Stimulated activated CD8-positive, alpha-beta memory T cell treated with anti-CD3 and anti-CD28 coated beads, Interleukin-12 subunit alpha, Interleukin-12 subunit beta, amount 100 ng/mL, for 24 hours (primary cell): ENCODE data around the gene CDKL1.
"Not testable (repeated sequence)": the region's sequence is repeated elsewhere in the genome, so short reads cannot be mapped to it uniquely, and the experiment has no call there.

Experiments used
- DNase-seq: peaks from one replicate; pipeline ENCODE4 v3.0.0-alpha.2; 2020; ENCODE audit errors: extremely low read depth

Gene CDKL1

GRCh38 chr14:50388256-50388931 is 8.3 kb downstream of the CDKL1 start:
- DNase-seq = no peak

- no peak for DNase-seq
Observed at GRCh38 chr14:50387548-50387947, 9.1 kb downstream of the CDKL1 start.

- no peak for DNase-seq
Observed at GRCh38 chr14:50383618-50384225, 13.0 kb downstream of the CDKL1 start.

GRCh38 chr14:50381823-50382287 is 14.8 kb downstream of the CDKL1 start:
- DNase-seq = no peak

- no peak for DNase-seq
Observed at GRCh38 chr14:50381008-50381407, 15.7 kb downstream of the CDKL1 start.

GRCh38 chr14:50380455-50380854 is 16.2 kb downstream of the CDKL1 start:
- DNase-seq = no peak

GRCh38 chr14:50379563-50379962 is 17.1 kb downstream of the CDKL1 start:
- DNase-seq = no peak

GRCh38 chr14:50377550-50378085 is 19.1 kb downstream of the CDKL1 start:
- no peak for DNase-seq

- DNase-seq = no peak
Observed at GRCh38 chr14:50375760-50376159, 20.9 kb downstream of the CDKL1 start.

GRCh38 chr14:50373959-50374358 is 22.7 kb downstream of the CDKL1 start:
- DNase-seq = no peak

- DNase-seq = no peak
Observed at GRCh38 chr14:50371546-50371945, 25.1 kb downstream of the CDKL1 start.

GRCh38 chr14:50366589-50366988 is 30.1 kb downstream of the CDKL1 start:
- no peak for DNase-seq

- no peak for DNase-seq
Observed at GRCh38 chr14:50366115-50366514, 30.6 kb downstream of the CDKL1 start.

GRCh38 chr14:50365572-50365971 is 31.1 kb downstream of the CDKL1 start:
- not testable (repeated sequence) for DNase-seq

GRCh38 chr14:50364792-50365191 is 31.9 kb downstream of the CDKL1 start:
- DNase-seq = no peak

GRCh38 chr14:50363714-50364111 is 33.0 kb downstream of the CDKL1 start:
- DNase-seq = no peak

- no peak for DNase-seq
Observed at GRCh38 chr14:50362764-50363713, 33.6 kb downstream of the CDKL1 start.

- DNase-seq = not testable (repeated sequence)
Observed at GRCh38 chr14:50361473-50362403, 34.9 kb downstream of the CDKL1 start.

- no peak for DNase-seq
Observed at GRCh38 chr14:50360851-50361250, 35.8 kb downstream of the CDKL1 start.

GRCh38 chr14:50360093-50360492 is 36.6 kb downstream of the CDKL1 start:
- no peak for DNase-seq

GRCh38 chr14:50359631-50360030 is 37.0 kb downstream of the CDKL1 start:
- no peak for DNase-seq
